ENCODE measurements around the gene EPHA8. TPM values are rescaled to one million over a fixed set of nuclear protein-coding genes. Genes with fewer than 3 reads are reported as not detected.

The EPHA8 gene
- total RNA-seq, 1 experiment from 2014 or later: not detected

DNA sequence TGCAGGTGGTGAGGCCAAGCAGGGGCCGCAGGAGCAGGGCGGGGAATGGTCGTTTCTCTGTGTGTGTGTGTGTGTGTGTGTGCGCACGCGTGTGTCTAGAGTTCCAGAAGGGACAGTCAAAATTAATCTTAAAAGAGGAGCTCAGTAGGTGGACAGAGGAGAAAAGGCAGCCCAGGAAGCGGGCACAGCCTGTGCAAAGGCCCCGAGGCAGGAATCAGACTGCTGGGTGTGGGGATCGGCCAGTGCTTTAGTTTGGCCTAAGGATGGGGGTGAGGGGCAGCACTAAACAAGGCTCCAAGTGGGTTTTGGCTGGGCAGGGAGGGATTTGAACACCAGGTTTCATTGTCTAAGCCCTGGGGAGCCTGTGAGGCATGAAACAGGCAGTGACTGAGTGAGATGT, 21.7 kb downstream of the EPHA8 start:
- H3K4me2 ChIP-seq: no peak overlapping the region
- no peak for DNase-seq
- H3K27me3 ChIP-seq (ENCODE audit: insufficient read depth, low read depth): peaks cover 56% of the 10 kb centered on the region
- no peaks in the 10 kb centered on the region for H3K4me1 ChIP-seq (replicated peaks; ENCODE audit: insufficient read depth)
- H2AFZ ChIP-seq: no peak overlapping the region
- H3F3A ChIP-seq (ENCODE audit: insufficient read depth, low read depth): no peaks in the 10 kb centered on the region
- no peak for TF ChIP-seq EZH2 (IDR thresholded peaks at IDR 0.05; ENCODE audit: low read depth)
- TF ChIP-seq, protein P1, sequence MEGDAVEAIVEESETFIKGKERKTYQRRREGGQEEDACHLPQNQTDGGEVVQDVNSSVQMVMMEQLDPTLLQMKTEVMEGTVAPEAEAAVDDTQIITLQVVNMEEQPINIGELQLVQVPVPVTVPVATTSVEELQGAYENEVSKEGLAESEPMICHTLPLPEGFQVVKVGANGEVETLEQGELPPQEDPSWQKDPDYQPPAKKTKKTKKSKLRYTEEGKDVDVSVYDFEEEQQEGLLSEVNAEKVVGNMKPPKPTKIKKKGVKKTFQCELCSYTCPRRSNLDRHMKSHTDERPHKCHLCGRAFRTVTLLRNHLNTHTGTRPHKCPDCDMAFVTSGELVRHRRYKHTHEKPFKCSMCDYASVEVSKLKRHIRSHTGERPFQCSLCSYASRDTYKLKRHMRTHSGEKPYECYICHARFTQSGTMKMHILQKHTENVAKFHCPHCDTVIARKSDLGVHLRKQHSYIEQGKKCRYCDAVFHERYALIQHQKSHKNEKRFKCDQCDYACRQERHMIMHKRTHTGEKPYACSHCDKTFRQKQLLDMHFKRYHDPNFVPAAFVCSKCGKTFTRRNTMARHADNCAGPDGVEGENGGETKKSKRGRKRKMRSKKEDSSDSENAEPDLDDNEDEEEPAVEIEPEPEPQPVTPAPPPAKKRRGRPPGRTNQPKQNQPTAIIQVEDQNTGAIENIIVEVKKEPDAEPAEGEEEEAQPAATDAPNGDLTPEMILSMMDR (conservative IDR thresholded peaks at IDR 0.05): no peak
- H3K9me3 ChIP-seq (ENCODE audit: insufficient read depth, low read depth): no peaks in the 10 kb centered on the region
- CTCF ChIA-PET: no interaction called here
- BruUV-seq (replicated peaks): no TSS peak
- H3K79me2 ChIP-seq (ENCODE audit: low read depth): no peaks in the 10 kb centered on the region
- no peaks in the 10 kb centered on the region for H4K20me1 ChIP-seq (ENCODE audit: insufficient read depth)
- H3K36me3 ChIP-seq (ENCODE audit: low read depth): no peaks in the 10 kb centered on the region
- no peaks in the 10 kb centered on the region for H3K9me2 ChIP-seq (ENCODE audit: insufficient read depth)
- intact Hi-C loops (cut with micrococcal nuclease; ENCODE audit: unreplicated experiment): no loop called here
- POLR2A ChIA-PET (ENCODE audit: unreplicated experiment): no interaction called here
- no peak overlapping the region for H3K27ac ChIP-seq
- H3K4me3 ChIP-seq: no peak overlapping the region

DNA sequence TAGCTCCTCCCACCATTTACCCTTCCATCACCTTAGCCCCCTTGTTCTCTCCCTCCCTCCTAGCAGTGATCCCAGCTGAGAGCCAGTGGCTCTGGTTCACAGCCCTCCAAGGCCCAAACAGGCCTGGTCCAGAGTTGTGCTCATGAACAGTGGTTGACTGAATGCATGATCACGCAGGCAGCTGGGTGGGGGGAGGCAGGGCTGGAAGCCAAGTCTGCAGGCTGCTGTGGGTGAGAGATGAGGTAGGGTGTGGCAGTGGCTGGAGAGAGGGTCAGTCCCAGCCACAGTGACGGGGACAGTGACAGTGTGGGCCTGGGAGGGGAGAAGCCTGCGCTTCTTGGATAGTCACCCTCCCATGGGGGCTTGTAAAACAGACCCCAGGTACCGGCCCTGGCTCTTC, 22.2 kb downstream of the EPHA8 start:
- H3K27me3 ChIP-seq (ENCODE audit: insufficient read depth, low read depth): peaks cover 60% of the 10 kb centered on the region
- H3K79me2 ChIP-seq (ENCODE audit: low read depth): no peaks in the 10 kb centered on the region
- H3K27ac ChIP-seq: no peak overlapping the region
- H3K9me3 ChIP-seq (ENCODE audit: insufficient read depth, low read depth): no peaks in the 10 kb centered on the region
- no peak for DNase-seq
- ChIA-PET POLR2A (ENCODE audit: unreplicated experiment) (no interaction called here), CTCF (no interaction called here)
- no peaks in the 10 kb centered on the region for H3F3A ChIP-seq (ENCODE audit: insufficient read depth, low read depth)
- H3K9me2 ChIP-seq (ENCODE audit: insufficient read depth): no peaks in the 10 kb centered on the region
- H3K4me2 ChIP-seq: no peak overlapping the region
- no peak overlapping the region for H3K4me3 ChIP-seq
- intact Hi-C loops (cut with micrococcal nuclease; ENCODE audit: unreplicated experiment): no loop called here
- H4K20me1 ChIP-seq (ENCODE audit: insufficient read depth): no peaks in the 10 kb centered on the region
- no peaks in the 10 kb centered on the region for H3K4me1 ChIP-seq (replicated peaks; ENCODE audit: insufficient read depth)
- H2AFZ ChIP-seq: no peak overlapping the region
- TF ChIP-seq, protein P1 (conservative IDR thresholded peaks at IDR 0.05): no peak
- no peak for TF ChIP-seq EZH2 (IDR thresholded peaks at IDR 0.05; ENCODE audit: low read depth)
- BruUV-seq (replicated peaks): no TSS peak
- no peaks in the 10 kb centered on the region for H3K36me3 ChIP-seq (ENCODE audit: low read depth)

DNA sequence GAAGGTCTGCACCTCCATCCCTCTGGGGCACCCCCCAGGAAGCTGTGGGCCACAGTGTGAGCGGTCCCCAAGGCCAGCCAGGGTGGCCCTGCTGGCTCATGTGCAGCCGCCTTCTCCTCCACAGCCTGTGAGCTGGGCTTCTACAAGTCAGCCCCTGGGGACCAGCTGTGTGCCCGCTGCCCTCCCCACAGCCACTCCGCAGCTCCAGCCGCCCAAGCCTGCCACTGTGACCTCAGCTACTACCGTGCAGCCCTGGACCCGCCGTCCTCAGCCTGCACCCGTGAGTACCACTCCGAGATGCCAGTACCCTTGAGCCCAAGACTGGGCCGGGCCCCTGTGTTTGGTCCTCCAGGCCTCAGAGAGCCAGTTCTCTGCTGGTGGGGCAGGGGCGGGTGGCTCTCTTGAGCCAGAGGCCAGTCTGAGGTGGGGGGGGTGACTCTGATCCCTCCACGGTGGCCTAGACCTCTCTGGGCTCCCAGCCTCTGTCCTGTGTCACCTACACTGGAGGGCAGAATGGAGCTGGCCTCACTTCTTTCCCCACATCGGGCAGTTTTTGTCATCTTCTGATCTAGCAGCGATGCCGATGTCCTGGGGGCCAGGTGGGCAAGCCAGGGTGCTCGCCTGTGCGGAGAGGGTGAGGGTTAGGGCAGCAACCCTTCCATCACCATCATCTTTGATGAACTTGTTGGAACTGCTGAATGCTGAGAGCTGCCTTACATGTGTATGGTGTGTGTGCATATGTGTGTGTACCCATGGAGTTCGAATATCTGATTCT, 23.3 kb downstream of the EPHA8 start:
- H2AFZ ChIP-seq: no peak overlapping the region
- no peaks in the 10 kb centered on the region for H3K79me2 ChIP-seq (ENCODE audit: low read depth)
- ChIA-PET CTCF (no interaction called here), POLR2A (ENCODE audit: unreplicated experiment) (no interaction called here)
- no peaks in the 10 kb centered on the region for H3F3A ChIP-seq (ENCODE audit: insufficient read depth, low read depth)
- no peaks in the 10 kb centered on the region for H3K9me3 ChIP-seq (ENCODE audit: insufficient read depth, low read depth)
- H3K4me3 ChIP-seq: no peak overlapping the region
- H3K27ac ChIP-seq: no peak overlapping the region
- H3K4me2 ChIP-seq: no peak overlapping the region
- TF ChIP-seq EZH2 (IDR thresholded peaks at IDR 0.05; ENCODE audit: low read depth): no peak
- TF ChIP-seq, protein P1 (conservative IDR thresholded peaks at IDR 0.05): no peak
- intact Hi-C loops (cut with micrococcal nuclease; ENCODE audit: unreplicated experiment): no loop called here
- no TSS peak for BruUV-seq (replicated peaks)
- no peaks in the 10 kb centered on the region for H3K4me1 ChIP-seq (replicated peaks; ENCODE audit: insufficient read depth)
- no peaks in the 10 kb centered on the region for H4K20me1 ChIP-seq (ENCODE audit: insufficient read depth)
- H3K27me3 ChIP-seq (ENCODE audit: insufficient read depth, low read depth): peaks cover 61% of the 10 kb centered on the region
- no peak for DNase-seq
- H3K36me3 ChIP-seq (ENCODE audit: low read depth): no peaks in the 10 kb centered on the region
- H3K9me2 ChIP-seq (ENCODE audit: insufficient read depth): no peaks in the 10 kb centered on the region
